ENCODE data around the gene INPP5B. TPM values are rescaled to one million over a fixed set of nuclear protein-coding genes. Genes with fewer than 3 reads are reported as not detected.
A peak's percentile ranks its signal among the peaks of the same experiment; 100 is the strongest.

INPP5B gene
- total and polyA plus RNA-seq, 2 of the 13 experiments (the other 11 are each of a cell fraction or from before 2014, with no cell fraction given) = 9.0 to 9.8 TPM

GRCh38 chr1:37940299-37940947, 6.4 kb downstream of the INPP5B start (continued):
- TF ChIP-seq DMTF1 (CRISPR knock-in tag; IDR thresholded peaks at IDR 0.05) (no peak), MLLT10 (CRISPR knock-in tag; IDR thresholded peaks at IDR 0.05) (no peak), KMT2B (CRISPR knock-in tag; IDR thresholded peaks at IDR 0.05) (no peak), ADNP (CRISPR knock-in tag; IDR thresholded peaks at IDR 0.05) (no peak), RFXAP (CRISPR knock-in tag; IDR thresholded peaks at IDR 0.05; ENCODE audit: borderline replicate concordance) (no peak), ZNF30 (CRISPR knock-in tag; IDR thresholded peaks at IDR 0.05) (no peak), ARHGAP35 (CRISPR knock-in tag; IDR thresholded peaks at IDR 0.05; ENCODE audit: borderline replicate concordance) (no peak), RNF219 (CRISPR knock-in tag; IDR thresholded peaks at IDR 0.05) (no peak), AFF4 (CRISPR knock-in tag; IDR thresholded peaks at IDR 0.05) (no peak), ZNF775 (CRISPR knock-in tag; IDR thresholded peaks at IDR 0.05; ENCODE audit: borderline replicate concordance) (no peak), SMAD1 (CRISPR knock-in tag; IDR thresholded peaks at IDR 0.05; ENCODE audit: borderline replicate concordance, low read depth) (no peak), PAXIP1 (CRISPR knock-in tag; conservative IDR thresholded peaks at IDR 0.05) (peak; percentile 55), CHD4 (IDR thresholded peaks at IDR 0.05; ENCODE audit: borderline replicate concordance, low read length) (no peak), HNF4A (CRISPR knock-in tag; IDR thresholded peaks at IDR 0.05) (peak; percentile 60), NFYC (CRISPR knock-in tag; IDR thresholded peaks at IDR 0.05) (no peak), MYPOP (CRISPR knock-in tag; IDR thresholded peaks at IDR 0.05) (no peak)
